PC-9 (cell line): ENCODE results near the gene MOV10L1. TPM values are rescaled to one million over a fixed set of nuclear protein-coding genes. Genes with fewer than 3 reads are reported as not detected.

Source experiments
- BruUV-seq: library from RNA; stranded (reverse); fragments of 400-500 nt; replicated peaks from 2 replicates; lab custom pipeline; 2021; lab: Mats Ljungman, UMichigan
- CTCF ChIA-PET: fragments of 300-600 bp; sonication (Branson Sonifier 250); formaldehyde crosslinking; loops from one replicate; lab custom pipeline; 2022; ENCODE audit warnings: antibody characterized with exemption; lab: Charles Lee
- POLR2A ChIA-PET: fragments of 300-600 bp; sonication (Branson Sonifier 250); formaldehyde crosslinking; loops from one replicate; lab custom pipeline; 2022; ENCODE audit warnings: antibody characterized with exemption; ENCODE audit not compliant: unreplicated experiment; lab: Charles Lee
- DNase-seq, 2 experiments: peaks; one replicate each; pipeline versions ENCODE4 v3.0.0 to v3.0.0-alpha.2; 2015 to 2022; ENCODE audit warnings: mixed read lengths in 1 of 2
- H2AFZ ChIP-seq: fragments of 200-600 bp; sonication (generic); 2 replicates; pipeline ENCODE4 v1.8.1; 2017; ENCODE audit warnings: antibody characterized with exemption
- H3F3A ChIP-seq: fragments of 200-600 bp; sonication (generic); 2 replicates; pipeline ENCODE4 v1.8.1; 2017; ENCODE audit warnings: antibody characterized with exemption, mild to moderate bottlenecking, low read depth; ENCODE audit not compliant: insufficient read depth
- H3K27ac ChIP-seq: fragments of 200-600 bp; sonication (generic); 2 replicates; pipeline ENCODE4 v1.6.1; 2016; ENCODE audit warnings: mixed run types
- H3K27me3 ChIP-seq: fragments of 200-600 bp; sonication (generic); 2 replicates; pipeline ENCODE4 v1.6.1; 2016; ENCODE audit warnings: low read depth, mixed run types; ENCODE audit not compliant: insufficient read depth
- H3K36me3 ChIP-seq: fragments of 200-600 bp; sonication (generic); 2 replicates; pipeline ENCODE4 v1.6.1; 2016; ENCODE audit warnings: low read depth, mixed run types
- H3K4me1 ChIP-seq: fragments of 200-600 bp; sonication (generic); replicated peaks from 2 replicates; pipeline ENCODE4 v1.6.1; 2016; ENCODE audit warnings: mixed run types; ENCODE audit not compliant: insufficient read depth
- H3K4me2 ChIP-seq: fragments of 200-600 bp; sonication (generic); 2 replicates; pipeline ENCODE4 v1.6.1; 2017; ENCODE audit warnings: mixed run types
- H3K4me3 ChIP-seq: fragments of 200-600 bp; sonication (generic); 2 replicates; pipeline ENCODE4 v1.6.1; 2016; ENCODE audit warnings: mixed run types
- H3K79me2 ChIP-seq: fragments of 200-600 bp; sonication (generic); 2 replicates; pipeline ENCODE4 v1.6.1; 2017; ENCODE audit warnings: low read depth, mixed run types
- H3K9me2 ChIP-seq: fragments of 200-600 bp; sonication (generic); 2 replicates; pipeline ENCODE4 v1.8.1; 2017; ENCODE audit warnings: mild to moderate bottlenecking; ENCODE audit not compliant: insufficient read depth
- H3K9me3 ChIP-seq: fragments of 200-600 bp; sonication (generic); 2 replicates; pipeline ENCODE4 v1.8.1; 2016; ENCODE audit warnings: low read depth; ENCODE audit not compliant: insufficient read depth
- H4K20me1 ChIP-seq: fragments of 200-600 bp; sonication (generic); 2 replicates; pipeline ENCODE4 v1.8.1; 2017; ENCODE audit not compliant: insufficient read depth
- EZH2 ChIP-seq: fragments of 200-600 bp; sonication (generic); IDR thresholded peaks from 2 replicates; pipeline ENCODE4 v1.8.0; 2017; ENCODE audit warnings: antibody characterized with exemption, low read depth
- intact Hi-C: fragments of 100-400 bp; cut with micrococcal nuclease; formaldehyde crosslinking; loops from one replicate; pipeline ENCODE4 v1.10.0; 2022; ENCODE audit not compliant: unreplicated experiment
- total RNA-seq: library from RNA; stranded (reverse); gene quantifications from 2 replicates; pipeline ENCODE4 v1.2.3, GENCODE V29; 2021
- TF ChIP-seq, protein P1 (sequence below): fragments of 200-600 bp; sonication (generic); conservative IDR thresholded peaks from 2 replicates; pipeline ENCODE4 v1.6.1; 2017; ENCODE audit warnings: mixed run types, antibody characterized with exemption, mild to moderate bottlenecking, moderate library complexity

The MOV10L1 gene
- total RNA-seq, 1 experiment from 2014 or later: not detected

DNA sequence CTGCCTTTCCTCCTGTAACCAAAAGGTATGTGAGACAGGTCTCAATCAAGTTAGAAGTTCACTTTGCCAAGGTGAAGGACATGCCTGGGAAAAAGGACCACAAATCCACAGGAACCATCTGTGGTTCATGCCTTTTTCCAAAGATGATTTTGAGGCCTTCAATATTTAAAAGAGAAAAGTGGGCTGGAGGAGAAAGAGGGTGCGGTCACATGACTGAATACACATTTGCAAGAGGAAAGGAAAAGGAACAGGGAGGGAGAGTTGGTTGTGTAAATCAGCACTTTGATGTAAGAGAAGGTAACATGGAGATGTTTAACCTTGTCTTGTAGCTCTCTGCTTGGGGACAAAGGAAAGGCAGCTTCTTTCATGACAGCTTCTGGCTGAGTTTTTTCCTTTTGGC is 21.2 kb downstream of the MOV10L1 start:
- no peak overlapping the region for H3K4me2 ChIP-seq
- no peak overlapping the region for H3K4me3 ChIP-seq
- H3K4me1 ChIP-seq: no peaks in the 10 kb centered on the region
- H3K27me3 ChIP-seq: peaks cover 69% of the 10 kb centered on the region
- no peak for DNase-seq
- no peak overlapping the region for H2AFZ ChIP-seq
- no peaks in the 10 kb centered on the region for H3K9me2 ChIP-seq
- no peaks in the 10 kb centered on the region for H3F3A ChIP-seq
- ChIA-PET POLR2A (no interaction called here), CTCF (interaction anchor here (0.7 kb wide), 1 partner anchor 10 kb away, joined by 12 read pairs; no protein-coding TSS in a partner anchor)
- no peaks in the 10 kb centered on the region for H3K79me2 ChIP-seq
- no peaks in the 10 kb centered on the region for H4K20me1 ChIP-seq
- TF ChIP-seq, protein P1, sequence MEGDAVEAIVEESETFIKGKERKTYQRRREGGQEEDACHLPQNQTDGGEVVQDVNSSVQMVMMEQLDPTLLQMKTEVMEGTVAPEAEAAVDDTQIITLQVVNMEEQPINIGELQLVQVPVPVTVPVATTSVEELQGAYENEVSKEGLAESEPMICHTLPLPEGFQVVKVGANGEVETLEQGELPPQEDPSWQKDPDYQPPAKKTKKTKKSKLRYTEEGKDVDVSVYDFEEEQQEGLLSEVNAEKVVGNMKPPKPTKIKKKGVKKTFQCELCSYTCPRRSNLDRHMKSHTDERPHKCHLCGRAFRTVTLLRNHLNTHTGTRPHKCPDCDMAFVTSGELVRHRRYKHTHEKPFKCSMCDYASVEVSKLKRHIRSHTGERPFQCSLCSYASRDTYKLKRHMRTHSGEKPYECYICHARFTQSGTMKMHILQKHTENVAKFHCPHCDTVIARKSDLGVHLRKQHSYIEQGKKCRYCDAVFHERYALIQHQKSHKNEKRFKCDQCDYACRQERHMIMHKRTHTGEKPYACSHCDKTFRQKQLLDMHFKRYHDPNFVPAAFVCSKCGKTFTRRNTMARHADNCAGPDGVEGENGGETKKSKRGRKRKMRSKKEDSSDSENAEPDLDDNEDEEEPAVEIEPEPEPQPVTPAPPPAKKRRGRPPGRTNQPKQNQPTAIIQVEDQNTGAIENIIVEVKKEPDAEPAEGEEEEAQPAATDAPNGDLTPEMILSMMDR: no peak
- TF ChIP-seq EZH2: no peak
- intact Hi-C loops: no loop called here
- no peaks in the 10 kb centered on the region for H3K9me3 ChIP-seq
- H3K27ac ChIP-seq: no peak overlapping the region
- no peaks in the 10 kb centered on the region for H3K36me3 ChIP-seq
- no TSS peak for BruUV-seq

DNA sequence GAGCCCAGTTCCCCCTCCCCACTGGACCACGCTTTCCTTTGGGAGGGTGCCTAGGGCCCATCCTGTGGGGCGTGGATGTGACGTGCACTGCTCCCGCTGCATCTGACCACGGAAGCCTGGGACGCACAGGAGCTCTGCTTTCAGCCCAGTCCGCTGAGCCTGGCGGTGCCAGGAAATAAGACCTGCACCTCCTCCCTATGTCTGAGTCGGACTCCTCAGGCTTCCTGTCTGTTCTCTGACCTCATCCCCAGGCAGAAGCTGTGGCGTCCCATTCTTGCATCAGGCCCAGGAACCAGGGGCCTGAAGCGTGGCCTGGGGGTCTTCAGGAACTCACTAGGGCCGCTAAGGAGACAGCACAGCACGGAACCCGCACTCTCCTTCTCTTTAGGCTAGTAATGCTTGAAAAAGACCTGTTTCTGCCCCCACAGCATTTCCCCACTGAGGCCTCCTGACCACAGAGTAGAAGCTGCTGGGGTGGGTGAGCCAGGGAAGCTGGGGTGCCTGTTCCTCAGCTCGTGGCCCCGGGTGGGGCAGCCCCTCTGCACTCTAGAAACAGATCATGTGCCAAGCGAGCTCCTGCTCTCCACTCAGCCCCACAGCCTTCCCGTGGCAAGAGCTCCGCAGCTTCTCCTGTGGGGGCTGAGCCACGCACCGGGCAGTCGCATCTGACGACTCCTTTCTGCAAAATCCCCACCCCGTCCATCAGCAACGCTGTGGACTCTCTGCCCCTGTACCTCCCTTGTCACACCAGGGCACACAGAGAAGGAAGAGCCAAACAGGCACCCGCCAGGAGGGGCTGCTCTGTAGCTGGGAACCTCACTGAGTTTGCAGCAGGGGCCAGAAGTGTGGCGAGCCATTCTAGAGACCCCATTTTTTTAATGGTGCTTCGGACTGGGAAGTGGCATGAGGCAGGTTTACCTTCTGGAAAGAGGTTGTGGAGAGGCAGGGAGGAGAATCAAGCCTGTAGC is 22.6 kb downstream of the MOV10L1 start:
- CTCF ChIA-PET: interaction anchor here (0.9 kb wide), 1 partner anchor 82 kb away, joined by 3 read pairs; no protein-coding TSS in a partner anchor
- H3K9me3 ChIP-seq: no peaks in the 10 kb centered on the region
- no peaks in the 10 kb centered on the region for H3K4me1 ChIP-seq
- H3K4me3 ChIP-seq: no peak overlapping the region
- intact Hi-C loops: no loop called here
- TF ChIP-seq EZH2: no peak
- TF ChIP-seq, protein P1: no peak
- no peaks in the 10 kb centered on the region for H3K79me2 ChIP-seq
- BruUV-seq: no TSS peak
- no peak overlapping the region for H3K4me2 ChIP-seq
- POLR2A ChIA-PET: no interaction called here
- no peak overlapping the region for H3K27ac ChIP-seq
- H4K20me1 ChIP-seq: no peaks in the 10 kb centered on the region
- peaks cover 73% of the 10 kb centered on the region for H3K27me3 ChIP-seq
- H3F3A ChIP-seq: 0 out of 2 replicates have a peak, but pooled peaks cover 3% of the 10 kb centered on the region
- no peaks in the 10 kb centered on the region for H3K36me3 ChIP-seq
- no peak for DNase-seq
- no peak overlapping the region for H2AFZ ChIP-seq
- H3K9me2 ChIP-seq: no peaks in the 10 kb centered on the region

DNA sequence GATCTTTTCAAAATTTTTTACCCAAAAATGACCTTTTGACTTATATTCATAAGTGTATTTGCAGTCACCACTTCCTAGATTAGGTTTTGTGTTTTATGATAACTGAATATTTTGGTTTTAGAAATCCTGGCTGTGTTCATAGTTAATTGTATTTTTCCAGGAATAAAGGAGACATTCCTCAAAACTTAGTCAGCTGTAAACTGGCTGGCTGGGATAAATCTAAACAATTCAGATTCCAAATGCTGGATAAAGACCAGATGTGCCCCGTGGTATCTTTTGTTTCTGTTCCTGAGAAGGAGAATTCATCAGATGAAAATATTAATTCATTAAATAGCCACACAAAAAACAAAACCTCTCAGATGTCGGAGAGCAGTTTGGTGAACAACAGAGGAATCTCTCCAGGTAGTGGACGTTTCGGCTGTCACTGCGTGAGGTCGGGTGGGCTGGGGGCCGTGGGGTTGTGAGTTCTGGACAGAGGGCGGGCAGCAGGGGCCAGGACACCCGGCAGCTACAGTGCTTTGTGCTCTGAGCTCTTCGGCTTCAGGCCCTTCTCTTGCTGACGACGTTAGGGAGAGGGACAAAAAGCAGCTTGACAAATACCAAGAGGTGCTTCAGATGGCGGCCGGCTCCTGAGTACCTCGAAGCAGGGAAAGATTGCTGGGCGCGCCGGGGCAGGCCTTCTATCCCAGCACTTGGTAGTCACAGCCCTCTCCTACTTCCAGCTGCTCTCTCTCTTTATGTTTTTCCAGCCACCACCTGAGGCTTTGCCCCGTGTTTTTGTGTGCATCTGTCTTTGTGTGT is 24.6 kb downstream of the MOV10L1 start:
- Histone ChIP-seq H3K36me3 (no peaks in the 10 kb centered on the region), H3K27me3 (peaks cover 76% of the 10 kb centered on the region), H3F3A (0 out of 2 replicates have a peak, but pooled peaks cover 3% of the 10 kb centered on the region), H2AFZ (no peak overlapping the region), H3K4me1 (peaks cover 7% of the 10 kb centered on the region; the same call in 1 of the 2 replicates), H3K27ac (no peak overlapping the region), H3K4me3 (no peak overlapping the region), H3K4me2 (no peak overlapping the region), H3K79me2 (no peaks in the 10 kb centered on the region), H3K9me3 (no peaks in the 10 kb centered on the region), H3K9me2 (no peaks in the 10 kb centered on the region), H4K20me1 (no peaks in the 10 kb centered on the region)
- CTCF ChIA-PET: no interaction called here
- intact Hi-C loops: no loop called here
- no peak for DNase-seq
- POLR2A ChIA-PET: no interaction called here
- no TSS peak for BruUV-seq
- TF ChIP-seq, protein P1: no peak
- TF ChIP-seq EZH2: no peak
